Measurements from ENCODE around the gene RAD51B.

DNA sequence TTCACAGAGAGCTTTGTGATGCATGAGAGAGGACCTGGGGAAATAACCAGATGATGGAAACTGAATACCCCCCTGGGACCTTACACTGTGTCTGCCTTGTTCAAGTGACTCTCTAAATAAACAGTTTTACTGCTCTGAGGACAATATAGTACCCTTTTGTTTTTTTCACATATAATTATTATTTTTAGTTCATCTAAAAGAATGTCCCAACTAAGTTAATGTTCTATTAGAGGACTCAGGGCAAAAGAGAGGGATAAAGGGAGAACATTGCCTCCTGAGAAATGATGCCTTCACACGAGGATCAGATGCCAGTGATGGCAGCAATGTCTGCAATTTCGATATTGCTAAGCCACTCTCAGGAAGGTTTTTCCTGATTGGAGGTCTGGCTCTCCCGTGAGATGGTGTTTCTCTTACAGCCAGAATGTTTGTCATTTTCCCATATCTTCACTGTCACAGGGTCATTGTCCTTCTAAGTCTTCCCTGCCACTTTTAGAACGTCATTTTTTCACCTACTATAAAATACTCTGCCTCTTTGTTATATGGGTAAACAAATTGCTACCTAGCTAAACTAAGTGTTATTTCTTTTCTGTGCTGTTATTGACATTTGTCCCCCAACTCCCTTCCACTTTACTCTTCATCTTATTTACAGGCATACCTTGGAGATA is 201.6 kb downstream of the RAD51B start:
- TF ChIP-seq POLR2A (IDR thresholded peaks at IDR 0.05) (no peak), EP300 (IDR thresholded peaks at IDR 0.05) (no peak), POLR2AphosphoS5 (IDR thresholded peaks at IDR 0.05) (no peak)
- TF ChIP-seq, protein P1, sequence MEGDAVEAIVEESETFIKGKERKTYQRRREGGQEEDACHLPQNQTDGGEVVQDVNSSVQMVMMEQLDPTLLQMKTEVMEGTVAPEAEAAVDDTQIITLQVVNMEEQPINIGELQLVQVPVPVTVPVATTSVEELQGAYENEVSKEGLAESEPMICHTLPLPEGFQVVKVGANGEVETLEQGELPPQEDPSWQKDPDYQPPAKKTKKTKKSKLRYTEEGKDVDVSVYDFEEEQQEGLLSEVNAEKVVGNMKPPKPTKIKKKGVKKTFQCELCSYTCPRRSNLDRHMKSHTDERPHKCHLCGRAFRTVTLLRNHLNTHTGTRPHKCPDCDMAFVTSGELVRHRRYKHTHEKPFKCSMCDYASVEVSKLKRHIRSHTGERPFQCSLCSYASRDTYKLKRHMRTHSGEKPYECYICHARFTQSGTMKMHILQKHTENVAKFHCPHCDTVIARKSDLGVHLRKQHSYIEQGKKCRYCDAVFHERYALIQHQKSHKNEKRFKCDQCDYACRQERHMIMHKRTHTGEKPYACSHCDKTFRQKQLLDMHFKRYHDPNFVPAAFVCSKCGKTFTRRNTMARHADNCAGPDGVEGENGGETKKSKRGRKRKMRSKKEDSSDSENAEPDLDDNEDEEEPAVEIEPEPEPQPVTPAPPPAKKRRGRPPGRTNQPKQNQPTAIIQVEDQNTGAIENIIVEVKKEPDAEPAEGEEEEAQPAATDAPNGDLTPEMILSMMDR (IDR thresholded peaks at IDR 0.05), result no peak
